Activated CD8-positive, alpha-beta memory T cell treated with anti-CD3 and anti-CD28 coated beads for 24 hours (primary cell): ENCODE results near the gene ADD1.
"Not testable (repeated sequence)": the region's sequence is repeated elsewhere in the genome, so short reads cannot be mapped to it uniquely, and the experiment has no call there.

Experiments
- DNase-seq: peaks from one replicate; pipeline ENCODE4 v3.0.0-alpha.2; 2020

ADD1 gene

DNA sequence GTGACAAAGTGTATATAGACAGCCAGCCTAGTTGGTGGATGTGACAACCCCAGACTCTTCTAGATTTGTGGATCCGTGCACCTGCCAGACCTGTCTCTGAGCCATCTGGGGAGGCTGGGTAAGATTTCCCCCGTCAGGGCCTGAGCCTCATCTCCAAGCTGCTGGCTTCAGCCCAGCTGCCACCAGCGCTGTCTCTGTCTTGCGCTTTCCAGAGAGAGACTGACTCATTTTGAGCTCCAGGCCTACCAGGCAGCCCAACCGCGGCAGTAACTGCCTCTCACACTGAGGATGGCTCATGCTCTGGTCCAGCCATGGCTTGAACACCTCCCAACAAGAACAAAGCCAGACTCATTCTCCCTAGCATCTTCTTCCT is 93.1 kb downstream of the ADD1 start:
- peak; percentile 79 for DNase-seq

DNA sequence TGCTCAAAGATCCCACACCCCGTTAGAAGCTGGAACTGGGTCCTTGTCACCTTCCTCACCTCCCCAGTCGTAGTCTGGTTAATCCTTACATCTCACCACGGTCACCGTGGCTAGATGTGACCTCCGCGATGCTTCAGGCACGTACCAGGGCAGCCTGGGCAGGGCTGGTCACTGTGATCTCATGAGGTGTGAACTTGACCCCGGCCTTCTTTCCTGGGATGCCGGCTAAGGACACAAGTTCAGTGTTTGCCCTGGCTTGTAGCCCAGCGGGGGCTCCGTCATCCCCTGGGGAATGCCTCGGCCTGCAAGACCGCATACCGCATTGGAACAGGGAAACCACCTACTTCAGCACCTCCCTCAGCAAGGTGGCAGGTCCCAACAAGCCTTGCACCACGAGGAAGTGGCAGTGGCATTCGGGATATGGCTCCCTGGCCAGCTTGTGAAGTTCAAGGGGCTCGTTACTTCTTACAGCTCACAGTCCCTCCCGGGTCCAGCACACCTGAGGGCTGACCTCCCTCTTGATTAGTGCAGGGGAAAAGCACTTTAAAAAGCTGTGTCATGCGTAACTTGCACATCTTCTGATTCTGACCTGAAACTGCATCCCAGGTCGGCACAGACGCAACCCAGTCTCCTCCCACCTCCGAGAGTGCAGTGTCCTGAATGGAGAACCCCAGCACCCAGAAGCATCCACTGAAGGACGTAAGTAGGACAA is 93.7 kb downstream of the ADD1 start:
- DNase-seq, result peak; percentile 68

DNA sequence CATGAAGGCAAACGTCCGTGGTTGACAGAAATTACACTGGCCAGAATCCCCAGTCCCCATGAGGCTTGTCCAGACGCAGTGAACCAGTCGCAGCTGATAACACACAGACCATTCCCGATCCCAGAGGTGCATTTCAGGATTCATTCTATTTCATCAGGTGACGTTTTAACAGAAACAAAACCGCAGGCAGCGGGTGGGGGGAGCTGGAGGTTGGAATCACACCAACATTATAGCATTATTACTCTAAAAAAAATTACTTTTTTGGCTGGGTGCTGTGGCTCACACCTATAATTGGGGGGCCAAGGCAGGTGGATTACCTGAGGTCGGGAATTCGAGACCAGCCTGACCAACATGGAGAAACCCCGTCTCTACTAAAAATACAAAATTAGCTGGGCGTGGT is 94.3 kb downstream of the ADD1 start:
- DNase-seq, result peak; percentile 52

DNA sequence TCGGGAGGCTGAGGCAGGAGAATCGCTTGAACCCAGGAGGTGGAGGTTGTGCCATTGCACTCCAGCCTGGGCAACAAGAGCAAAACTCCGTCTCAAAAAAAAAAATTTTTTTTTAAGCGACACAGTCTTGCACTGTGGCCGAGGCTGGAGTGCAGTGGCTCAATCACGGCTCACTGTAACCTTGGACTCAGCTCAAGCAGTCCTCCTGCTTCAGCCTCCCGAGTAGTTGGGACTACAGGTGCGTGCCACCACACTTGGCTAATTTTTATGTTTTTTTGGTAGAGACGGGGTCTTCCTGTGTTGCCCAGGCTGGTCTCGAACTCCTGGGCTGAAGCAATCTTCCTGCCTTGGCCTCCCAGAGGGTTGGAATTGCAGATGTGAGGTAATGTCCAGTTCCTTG is 94.8 kb downstream of the ADD1 start:
- peak; percentile 51 for DNase-seq

DNA sequence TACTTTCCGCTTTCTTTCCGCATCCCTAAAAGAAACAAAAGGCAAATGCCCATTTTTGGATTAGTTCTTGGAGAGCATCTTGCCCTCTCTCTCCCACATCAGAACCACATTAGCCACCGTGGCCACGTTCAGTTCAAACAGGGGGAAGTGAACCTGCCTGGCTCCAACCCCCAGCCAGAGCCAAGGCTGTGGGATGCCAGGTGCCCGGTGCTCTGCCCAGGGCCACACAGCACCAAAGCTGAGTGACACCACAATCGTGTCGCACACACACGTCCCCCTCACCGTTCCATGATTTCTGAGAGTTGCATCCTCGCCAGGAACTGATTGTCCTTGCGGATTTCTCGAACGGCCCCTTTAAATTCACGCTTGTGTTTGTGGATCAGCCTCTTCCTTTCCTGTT is 95.3 kb downstream of the ADD1 start:
- DNase-seq, result peak; percentile 53

DNA sequence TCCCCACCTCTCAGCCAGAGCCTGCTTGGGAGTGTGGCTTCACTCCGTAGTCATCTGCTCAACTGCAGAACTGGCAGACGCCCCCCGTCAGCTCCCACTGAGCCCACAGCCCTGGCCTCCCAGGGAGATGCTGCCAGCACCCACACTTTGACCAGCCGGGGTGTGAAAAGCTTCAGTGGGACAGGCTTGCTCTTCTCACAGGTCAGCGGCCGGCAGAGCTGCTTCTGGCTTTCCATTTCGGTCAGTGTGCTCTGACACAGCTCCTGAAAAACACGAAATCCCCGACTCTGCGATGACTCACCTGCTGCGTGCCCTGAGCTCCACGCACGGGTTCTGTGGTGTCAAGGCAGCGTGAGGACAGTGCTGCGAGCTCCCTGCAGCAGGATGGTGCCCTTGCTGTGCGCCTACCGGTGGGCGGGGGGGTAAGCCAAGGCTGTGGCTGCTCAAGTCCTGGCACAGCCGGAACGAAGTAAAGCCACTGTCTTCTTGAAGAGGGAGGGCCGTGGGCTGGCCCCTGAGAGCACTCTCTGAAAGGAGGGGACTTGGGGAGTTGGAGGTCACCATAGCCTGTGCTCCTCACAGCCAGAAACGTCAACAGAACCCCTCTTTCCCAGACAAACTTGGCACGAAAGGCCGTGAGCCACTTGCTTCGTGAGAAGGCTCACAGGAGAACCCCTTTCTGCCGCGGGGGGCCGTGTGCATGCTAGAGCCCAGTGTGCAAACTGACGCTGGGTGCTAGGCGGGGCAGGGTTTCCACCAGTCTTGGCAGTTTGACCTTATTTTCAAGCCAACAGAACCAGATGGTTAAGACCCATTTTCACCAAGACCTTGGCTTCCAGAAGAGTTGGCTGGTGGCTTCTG is 96.0 kb downstream of the ADD1 start:
- peak; percentile 61 for DNase-seq

DNA sequence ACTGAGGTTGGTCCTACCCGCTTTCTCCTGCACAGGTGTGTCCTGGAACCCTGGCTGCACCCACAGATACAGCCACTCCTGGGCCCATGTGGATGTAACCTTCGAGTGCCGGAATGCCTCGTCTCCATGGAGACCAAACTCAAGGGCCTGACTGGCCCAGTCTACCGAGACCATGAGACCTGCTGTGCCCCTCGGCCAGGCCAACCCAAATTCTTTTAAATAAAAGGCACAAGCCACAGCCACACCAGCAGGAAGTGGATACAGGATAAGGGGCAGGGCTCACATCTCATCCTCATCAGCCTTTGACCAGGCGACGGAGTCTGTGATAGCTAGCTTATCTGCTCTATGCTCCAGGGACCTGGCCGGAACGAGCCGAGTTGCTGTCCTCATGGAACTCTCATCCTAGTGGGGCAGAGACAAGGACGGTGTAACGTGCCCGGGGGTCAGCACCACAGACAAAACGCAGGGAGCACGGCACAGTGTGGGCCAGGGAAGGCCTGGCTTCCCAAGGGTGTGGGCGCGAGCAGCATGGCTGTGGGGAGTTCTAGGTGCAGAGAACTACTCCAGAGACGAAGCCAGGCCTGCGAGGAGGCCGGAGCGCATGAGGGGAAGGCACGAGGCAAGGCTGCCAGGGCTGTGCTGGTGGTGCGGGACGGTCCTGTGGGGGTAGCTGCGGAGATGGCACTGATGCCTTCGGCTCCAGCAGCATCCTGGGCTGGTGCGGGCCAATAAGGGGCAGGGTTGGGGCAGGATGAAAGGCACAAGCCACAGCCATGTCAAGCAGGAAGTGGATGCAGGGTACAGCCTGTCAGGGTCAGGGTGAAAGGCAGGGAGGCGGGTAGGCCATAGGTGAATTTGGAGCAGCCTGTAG is 96.9 kb downstream of the ADD1 start:
- DNase-seq, result peak; percentile 62

DNA sequence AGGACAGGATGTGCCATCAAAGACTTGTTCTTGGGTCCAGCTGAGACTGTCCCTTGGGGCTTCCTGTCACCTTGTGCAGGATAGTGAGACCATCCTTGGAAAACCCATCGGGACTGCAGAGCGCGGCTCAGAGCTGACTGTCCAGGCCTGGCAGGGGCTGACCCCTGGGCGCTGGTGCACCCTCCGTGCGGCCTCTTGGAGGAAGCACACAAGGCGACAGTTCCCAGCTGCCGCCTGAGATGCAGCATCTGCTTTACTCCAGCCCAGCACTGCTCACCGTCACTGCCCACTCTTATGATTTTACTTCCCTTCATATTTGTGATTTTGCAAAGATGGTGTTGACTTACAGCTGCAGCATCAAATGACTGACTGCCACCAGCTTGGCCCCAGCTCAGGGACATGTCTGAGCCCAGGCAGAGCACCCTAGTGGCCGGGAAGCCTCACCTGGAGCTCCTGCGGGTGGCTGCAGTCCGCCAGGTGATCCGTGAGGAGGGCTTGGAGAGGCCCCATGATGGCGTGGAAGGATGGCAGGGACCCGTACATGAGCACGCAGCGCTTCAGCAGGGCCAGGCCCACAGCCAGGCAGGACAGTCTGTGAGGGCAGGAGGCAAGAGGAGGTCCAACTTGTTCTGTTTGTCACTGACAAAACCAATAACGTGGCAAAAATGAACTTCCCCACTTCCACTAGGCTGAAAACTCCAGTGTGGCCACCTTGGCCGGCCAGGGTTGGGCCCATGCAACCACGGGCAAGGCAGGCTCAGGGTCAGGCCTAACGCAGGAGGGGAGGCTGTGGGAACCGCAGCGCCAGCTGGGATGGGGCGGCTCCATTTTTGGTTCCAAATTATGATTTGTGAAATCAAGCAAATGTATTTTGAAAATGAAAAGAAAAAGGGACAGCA is 97.7 kb downstream of the ADD1 start:
- peak; percentile 58 for DNase-seq

DNA sequence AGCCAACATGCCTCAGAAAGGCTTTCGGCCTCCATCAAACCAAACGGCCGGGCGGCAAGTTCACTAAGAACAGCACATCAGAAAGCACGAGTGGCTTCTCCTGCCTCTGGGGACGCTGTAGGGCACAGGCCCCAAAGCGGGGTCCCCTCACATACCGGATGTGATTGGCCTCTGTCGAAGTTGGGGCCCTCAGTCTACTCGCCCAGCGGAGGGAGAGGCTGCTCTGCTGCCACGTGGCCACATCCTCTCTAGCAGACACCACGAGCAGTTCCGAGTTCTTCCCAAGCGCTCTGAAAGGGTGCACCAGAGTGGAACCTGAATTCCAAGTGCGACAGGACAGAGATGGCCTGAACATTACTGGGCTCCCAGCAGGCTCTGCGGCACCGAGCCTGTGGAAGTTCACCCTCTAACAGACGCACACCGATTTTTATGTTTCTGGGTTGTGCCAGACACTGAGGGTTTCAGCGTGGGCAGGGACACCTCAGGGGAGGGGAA is 98.4 kb downstream of the ADD1 start:
- peak; percentile 71 for DNase-seq

DNA sequence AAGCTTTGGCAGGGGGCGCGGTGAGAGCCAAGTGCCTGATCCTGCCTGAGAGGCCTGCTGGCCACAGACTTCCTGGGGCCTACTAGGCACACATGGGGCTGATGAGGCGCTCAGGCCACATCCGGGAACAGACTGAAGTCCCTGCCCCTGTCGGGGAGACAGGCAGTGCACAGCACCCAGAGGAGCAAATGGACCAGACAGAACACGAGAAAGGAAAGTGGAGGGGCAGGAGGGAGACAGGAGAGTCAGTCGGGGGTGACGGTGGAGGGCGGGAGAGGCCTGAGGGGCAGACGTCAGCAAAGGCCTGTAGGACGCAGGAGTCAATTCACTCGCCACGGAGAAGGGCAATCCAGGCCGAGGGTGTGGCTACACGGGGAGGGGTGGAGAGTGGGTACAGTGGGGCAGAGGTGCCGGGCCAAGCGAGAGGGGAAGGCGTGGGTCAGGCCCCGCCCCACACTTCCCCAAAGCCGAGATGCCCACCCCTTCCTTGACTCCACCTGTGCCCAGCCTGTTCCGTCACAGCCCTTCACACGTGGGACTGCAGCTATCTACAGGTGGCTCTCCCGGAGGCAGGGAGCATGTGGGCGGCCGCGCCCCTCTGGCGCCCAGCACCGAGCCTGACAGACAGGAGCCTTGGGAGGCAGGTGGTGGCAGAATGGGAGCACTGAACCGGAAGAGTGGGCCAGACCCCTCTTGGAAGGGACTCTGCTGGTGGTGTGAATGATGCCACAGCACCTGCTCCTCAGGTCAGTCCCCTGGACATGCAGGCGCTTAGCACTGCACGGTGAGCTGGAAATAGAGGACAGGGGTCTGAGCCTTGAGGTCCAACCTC is 99.1 kb downstream of the ADD1 start:
- peak; percentile 58 for DNase-seq

DNA sequence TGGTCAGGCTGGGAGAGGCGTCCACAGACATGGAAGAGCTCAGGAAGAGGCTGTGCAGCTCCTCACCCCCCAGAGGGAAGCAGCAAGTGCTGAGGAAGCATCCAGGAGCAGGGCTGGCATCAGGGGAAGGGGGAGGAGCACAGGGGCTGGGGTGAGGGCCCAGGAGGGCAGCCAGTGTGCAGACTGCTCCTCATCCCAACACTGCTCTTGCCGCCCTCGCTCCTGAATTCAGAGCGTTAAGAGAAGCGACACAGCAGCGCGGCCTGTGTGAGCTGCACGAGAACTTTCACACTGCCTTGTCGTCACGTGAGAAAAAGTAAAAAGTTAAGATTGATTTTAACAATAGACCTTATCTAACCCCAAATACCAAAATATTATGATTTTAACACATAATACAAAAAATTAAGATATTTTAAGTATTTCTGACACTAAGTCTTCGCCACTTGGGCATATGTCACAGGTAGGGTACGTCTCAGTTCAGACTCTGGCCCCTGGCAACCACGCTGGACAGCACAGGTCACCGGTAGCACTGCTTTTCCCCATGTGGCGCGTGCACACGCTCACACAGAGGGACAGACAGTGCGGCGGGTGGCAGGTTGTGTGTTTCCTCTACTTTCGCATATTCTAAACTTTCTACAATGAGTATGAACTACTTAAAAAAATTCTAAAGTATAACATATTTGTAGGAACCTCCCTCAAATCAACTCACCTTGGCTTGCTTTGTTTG is 99.9 kb downstream of the ADD1 start:
- DNase-seq, result peak; percentile 52

DNA sequence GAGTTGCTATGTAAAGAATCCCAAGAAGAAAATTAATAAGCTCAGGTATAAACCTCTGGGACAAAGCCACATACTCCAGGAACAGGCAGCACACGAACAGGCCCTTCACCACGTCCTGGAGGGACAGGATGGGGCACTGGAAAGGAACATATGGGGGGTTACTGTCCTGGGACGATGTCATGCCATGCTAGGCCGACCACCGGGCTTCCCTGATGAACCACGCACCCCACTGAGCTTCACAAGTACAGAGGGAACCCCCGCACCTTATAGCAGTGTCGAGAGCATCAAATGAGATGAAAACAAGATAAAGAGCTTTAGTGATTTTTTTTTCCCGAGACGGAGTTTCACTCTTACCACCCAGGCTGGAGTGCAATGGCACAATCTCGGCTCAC is 100.4 kb downstream of the ADD1 start:
- no peak for DNase-seq

DNA sequence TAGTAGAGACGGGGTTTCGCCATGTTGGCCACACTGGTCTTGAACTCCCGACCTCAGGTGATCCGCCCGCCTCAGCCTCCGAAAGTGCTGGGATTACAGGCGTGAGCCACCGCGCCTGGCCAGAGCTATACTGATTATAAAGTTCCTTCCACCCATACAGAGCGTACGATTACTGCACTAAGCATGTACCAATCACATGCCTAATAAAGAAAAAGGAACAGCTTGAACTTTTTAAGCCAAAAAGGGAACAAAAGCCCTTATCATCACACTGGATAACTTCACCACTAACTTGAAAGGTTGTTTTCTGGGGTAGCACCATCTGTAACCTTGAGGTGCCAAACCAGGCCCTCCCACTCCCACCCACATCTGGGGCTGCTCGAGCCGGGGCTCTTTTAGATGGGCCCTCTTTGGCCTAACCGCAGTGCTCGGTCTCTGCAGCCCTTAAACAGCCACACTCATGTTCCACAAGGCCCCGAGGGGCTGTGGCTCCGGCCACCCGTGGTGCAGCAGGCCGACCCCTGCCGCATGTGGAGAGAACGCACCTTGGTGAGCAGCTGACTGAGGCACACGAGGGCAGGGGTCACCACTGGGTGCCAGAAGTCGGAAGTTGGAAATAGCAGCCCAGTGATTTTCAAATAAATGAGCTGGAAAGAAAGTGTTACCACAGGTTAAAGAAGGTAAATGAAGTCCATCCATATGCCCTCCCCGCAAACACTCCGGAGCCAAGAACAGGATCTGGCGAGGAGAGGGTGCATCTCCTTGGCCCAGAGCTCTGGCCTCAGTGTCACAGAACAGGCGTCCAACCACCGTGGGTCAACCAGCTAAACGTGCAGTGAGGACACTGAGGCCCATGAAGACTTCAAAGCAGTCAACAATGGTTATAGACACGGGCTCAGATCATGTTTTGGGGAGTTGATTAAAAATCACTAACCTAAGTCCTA is 101.2 kb downstream of the ADD1 start:
- DNase-seq, result no peak

DNA sequence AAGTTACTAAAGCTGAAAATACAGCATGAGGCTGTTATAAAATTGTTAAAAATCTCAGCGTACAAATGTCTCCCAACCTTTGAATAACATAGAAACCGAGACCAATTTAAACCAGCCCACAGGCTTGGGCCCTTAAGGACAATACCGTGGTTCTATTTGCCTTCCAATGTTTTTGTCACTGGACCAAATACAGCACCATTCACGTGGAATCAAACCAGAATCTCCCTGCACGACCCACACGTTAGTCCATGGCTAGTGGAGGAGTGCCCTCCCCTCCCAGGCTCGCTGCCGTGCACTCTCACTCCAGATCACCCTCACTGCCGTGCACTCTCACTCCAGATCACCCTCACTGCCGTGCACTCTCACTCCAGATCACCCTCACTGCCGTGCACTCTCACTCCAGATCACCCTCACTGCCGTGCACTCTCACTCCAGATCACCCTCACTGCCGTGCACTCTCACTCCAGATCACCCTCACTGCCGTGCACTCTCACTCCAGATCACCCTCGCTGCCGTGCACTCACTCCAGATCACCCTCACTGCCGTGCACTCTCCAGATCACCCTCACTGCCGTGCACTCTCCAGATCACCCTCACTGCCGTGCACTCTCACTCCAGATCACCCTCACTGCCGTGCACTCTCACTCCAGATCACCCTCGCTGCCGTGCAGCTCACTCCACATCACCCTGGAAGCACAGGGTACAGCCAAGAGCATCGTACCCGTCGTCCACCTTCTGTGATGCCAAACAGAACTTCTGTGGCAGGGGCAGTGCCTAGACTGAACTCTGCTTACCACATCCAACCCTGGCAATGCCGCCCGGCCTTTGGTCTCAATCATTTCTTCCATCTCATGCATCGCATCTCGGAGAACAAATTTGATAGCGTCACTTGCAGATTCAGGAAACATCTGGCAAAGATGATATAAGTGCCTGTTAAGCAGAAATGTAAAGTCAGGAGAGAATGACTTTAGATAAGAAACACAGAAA is 102.3 kb downstream of the ADD1 start:
- DNase-seq, result not testable (repeated sequence)

DNA sequence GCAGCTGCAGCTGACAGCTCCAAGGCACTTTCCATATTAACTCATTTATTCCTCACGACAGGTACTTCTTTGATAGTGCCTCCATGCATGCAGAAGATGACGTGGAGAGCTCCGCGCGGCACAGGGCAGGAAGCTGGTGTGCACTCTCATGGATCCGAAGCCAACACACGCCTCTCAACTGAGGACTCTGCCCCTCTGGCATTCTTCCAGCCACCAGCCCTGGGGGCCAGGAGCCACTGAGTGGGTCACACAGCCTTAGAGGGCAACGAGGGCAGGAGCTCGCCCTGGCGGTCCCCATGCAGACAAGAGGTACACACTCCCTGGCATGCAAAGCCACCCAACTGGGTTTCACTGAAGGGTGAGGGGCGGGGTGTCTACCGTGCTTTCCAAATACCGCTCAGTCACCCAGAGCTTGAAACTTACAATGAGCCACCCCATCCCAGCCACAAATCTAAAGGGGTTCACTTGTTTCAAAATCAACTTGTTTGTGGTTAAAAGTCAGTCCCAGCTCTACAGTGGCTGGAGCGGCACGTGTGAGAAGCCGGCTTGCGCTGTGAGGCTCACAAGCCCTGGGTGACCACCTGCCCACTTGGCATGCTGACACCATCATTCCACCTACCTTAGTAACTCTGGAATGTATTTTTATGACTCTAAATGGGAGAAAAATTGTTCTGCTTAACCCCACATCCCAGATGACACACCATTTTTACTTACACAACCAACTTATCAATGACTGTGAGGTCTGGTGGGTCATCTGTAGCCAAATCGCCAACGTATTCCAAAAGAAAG is 103.4 kb downstream of the ADD1 start:
- DNase-seq, result no peak

DNA sequence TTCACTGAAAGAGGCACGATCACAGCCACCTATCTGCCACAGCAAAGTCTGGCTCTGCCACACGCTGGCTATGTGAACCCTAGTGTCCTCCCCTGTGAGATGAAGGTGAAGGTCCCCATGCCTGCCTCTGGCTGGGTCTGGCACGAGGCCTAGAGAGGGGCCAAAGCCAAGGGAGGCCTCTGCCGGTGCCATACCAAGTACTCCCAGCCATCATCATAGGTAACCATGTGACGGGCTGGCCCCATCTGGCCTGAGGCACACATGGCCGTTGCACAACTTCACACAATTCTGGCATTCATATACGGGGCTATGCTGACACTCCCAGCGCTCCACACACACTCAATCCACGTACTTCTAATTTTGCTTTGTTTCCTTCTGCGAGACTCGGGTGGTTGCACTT is 104.3 kb downstream of the ADD1 start:
- DNase-seq, result no peak
